Activated T-cell treated with anti-CD3 and anti-CD28 coated beads, Interleukin-2, amount 50 U/mL, for 1 hour (primary cell): Measurements from ENCODE around the gene TMEM131.
"Not testable (repeated sequence)": the region's sequence is repeated elsewhere in the genome, so short reads cannot be mapped to it uniquely, and the experiment has no call there.

Experiments used
- DNase-seq: peaks from one replicate; pipeline ENCODE4 v3.0.0-alpha.2; 2020

Gene TMEM131, protein sequence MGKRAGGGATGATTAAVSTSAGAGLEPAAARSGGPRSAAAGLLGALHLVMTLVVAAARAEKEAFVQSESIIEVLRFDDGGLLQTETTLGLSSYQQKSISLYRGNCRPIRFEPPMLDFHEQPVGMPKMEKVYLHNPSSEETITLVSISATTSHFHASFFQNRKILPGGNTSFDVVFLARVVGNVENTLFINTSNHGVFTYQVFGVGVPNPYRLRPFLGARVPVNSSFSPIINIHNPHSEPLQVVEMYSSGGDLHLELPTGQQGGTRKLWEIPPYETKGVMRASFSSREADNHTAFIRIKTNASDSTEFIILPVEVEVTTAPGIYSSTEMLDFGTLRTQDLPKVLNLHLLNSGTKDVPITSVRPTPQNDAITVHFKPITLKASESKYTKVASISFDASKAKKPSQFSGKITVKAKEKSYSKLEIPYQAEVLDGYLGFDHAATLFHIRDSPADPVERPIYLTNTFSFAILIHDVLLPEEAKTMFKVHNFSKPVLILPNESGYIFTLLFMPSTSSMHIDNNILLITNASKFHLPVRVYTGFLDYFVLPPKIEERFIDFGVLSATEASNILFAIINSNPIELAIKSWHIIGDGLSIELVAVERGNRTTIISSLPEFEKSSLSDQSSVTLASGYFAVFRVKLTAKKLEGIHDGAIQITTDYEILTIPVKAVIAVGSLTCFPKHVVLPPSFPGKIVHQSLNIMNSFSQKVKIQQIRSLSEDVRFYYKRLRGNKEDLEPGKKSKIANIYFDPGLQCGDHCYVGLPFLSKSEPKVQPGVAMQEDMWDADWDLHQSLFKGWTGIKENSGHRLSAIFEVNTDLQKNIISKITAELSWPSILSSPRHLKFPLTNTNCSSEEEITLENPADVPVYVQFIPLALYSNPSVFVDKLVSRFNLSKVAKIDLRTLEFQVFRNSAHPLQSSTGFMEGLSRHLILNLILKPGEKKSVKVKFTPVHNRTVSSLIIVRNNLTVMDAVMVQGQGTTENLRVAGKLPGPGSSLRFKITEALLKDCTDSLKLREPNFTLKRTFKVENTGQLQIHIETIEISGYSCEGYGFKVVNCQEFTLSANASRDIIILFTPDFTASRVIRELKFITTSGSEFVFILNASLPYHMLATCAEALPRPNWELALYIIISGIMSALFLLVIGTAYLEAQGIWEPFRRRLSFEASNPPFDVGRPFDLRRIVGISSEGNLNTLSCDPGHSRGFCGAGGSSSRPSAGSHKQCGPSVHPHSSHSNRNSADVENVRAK (N-terminal part only)

DNA sequence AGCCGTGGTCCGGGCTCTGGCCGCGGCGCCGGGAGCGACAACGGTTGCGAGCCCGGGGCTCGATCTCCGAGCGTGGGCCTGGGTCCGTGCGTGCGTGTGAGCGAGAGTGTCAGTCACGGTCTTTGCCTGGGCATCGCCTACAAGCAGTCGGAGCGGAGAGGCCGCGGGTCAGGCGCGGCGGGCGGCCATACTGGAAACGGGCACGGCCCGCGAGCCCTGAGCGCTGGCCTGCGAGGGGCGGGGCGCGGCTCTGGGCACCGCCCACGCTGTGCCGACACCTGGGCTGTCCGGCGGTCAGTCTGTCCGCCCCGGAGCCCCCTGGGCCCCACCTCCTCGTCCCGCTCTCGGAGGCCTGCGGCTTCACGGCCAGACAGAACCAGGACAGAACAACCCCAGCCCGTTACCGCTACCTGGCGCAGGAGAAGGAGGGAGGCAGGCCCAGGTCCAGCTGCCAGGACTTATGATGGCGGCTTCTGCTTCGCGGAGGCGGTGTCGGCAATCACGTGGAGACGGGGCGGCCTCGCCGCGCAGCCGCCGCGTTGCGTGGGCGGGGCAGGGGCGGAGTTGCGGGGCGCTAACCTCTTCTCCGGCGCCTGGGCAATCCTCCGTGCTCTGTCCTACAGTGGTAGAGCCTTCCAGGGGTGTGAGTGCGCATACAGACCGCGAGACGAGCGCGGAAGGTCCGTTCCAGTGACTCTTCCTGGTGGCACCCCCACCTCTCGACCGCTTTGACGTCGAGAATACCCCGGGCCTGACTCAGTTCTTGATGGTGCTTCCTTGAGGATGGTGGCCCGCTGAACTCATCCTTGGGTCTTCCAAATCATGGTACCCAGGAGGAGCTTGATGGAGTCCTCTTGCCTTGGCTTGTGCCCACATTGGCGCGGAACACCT, at the start of gene TMEM131:
TMEM131 (minus strand) TSS at position 215 of the 891 bp plus-strand sequence. CDS start 286 bp downstream, outside the sequence.
- peak; percentile 98 for DNase-seq

GRCh38 chr2:98044730-98045129, 49.0 kb upstream of the TMEM131 start:
- not testable (repeated sequence) for DNase-seq

GRCh38 chr2:98043101-98043500, 47.4 kb upstream of the TMEM131 start:
- DNase-seq = no peak

- DNase-seq = no peak
Observed at GRCh38 chr2:98040331-98040939, 44.7 kb upstream of the TMEM131 start.

GRCh38 chr2:98039085-98039756, 43.5 kb upstream of the TMEM131 start:
- DNase-seq = no peak

DNA sequence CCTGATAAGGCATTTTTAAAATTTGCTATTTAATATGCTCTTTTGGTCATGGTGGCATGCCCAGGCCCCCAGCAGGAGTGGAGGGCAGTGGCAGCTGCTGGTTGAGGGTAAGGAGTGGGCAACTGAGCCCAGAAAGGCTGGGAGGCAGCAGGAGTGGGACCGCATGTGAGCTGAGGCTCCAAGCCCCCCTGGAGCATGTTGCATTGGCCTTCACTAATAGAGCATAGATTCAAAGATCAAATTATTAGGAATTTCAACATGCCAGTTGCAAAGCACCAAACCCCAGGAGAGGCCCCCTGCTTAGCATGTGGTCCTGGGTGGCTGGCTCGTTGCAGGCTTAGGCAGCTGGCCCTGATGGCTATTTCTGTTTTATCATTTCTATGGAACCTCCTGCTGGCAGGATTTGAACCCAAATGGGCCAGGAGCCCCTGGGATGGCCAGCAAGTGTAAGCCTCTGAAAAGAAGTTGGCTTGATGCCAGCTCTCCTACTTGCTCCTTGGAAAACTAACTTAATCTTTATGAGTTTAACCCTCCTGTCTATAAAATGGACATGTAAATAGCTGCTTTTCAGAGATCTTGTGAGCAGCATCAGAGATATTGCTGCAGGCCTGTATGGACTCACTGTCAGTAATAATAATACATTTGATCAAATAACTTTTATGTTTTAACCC, 42.1 kb upstream of the TMEM131 start:
- no peak for DNase-seq

GRCh38 chr2:98037206-98037605, 41.5 kb upstream of the TMEM131 start:
- DNase-seq = no peak

DNA sequence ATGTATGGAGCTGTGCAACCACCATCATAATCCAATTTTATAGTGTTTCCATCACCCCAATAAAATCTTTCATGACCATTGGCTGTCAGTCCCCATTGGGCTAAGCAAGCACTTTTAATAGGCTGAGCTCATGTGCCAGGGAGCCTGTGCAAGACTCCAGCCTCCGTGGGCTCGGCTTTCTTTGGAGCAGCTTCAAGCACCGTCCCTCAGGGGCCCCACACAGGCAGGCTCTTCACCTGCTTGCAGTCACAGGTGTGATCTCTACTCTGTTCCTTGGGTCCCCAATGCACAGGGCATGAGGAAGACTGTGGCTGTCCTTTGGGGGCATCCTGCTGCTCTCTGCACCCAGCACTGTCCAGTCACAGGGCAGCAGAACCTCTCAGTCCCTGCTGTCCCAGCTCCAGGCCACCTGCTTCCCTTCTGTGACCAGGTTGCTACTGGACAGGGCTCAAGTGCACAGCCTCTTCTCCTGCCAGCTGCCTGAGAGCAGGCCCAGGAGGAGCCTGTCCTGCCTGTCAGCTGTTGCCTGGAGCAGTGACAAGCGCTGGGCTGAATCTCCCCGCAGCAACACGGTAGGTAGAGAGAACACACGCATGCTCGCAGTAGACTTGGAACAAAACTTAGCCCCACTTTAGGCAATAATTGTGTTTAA, 40.7 kb upstream of the TMEM131 start:
- no peak for DNase-seq

DNA sequence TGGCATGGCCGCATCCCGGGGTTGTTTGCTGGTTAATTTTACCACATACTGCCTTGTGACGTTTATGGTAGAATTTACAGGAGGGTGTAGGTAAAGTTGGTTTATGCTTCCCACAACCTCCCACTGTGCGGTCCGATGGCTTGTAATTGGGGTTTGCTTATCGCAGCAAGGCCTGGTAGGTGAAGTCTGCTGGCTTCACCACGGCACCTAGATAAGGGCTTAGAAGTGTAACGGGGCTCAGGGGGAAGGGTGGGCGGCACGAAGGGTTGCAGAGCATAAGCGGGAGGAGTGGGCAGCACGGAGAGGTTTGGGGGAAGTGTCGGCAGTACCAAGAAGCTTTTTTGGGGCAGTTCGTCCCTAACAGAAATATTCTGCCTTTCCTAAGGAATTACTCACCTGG, 39.0 kb upstream of the TMEM131 start:
- no peak for DNase-seq

GRCh38 chr2:98032086-98032485, 36.3 kb upstream of the TMEM131 start:
- no peak for DNase-seq

- no peak for DNase-seq
Observed at GRCh38 chr2:98029718-98030222, 34.0 kb upstream of the TMEM131 start.

DNA sequence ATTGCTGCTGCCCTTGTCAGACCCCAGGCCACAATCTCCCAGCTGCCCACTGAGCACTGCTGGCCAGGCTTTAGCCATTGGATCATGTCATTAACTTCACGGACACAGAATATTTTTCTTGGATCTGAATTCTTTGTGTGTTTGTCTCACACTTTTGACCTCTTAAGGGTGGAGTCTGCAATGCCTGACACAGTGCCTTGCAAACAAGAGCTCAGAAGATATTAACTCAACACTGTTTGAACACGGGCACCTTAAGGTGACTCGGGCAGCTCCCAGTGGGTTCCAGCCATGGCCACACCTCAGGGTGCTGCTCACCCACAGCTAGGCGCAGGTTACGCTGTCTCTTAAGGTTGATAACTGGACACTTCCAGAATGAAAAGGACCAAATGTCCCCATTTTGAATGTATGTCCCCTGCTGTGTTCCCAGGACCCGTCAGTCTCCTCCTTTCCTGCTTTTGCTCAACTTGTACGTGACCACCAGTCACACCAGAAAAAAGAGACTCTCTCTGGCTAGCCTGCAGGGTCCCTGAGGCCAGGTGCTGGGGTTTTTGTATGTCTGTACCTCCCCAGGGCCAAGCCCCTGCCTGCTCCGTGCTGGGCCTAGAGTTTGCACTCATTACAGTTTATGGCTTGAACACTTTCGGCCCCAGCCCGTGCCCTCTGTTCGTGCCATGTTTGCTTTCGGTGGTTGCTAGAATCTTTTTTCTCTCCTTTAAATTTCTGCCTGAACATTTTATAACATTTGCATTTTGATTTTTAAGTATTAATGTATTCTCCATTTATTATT, 33.4 kb upstream of the TMEM131 start:
- DNase-seq = no peak

GRCh38 chr2:98028101-98028561, 32.4 kb upstream of the TMEM131 start:
- no peak for DNase-seq

DNA sequence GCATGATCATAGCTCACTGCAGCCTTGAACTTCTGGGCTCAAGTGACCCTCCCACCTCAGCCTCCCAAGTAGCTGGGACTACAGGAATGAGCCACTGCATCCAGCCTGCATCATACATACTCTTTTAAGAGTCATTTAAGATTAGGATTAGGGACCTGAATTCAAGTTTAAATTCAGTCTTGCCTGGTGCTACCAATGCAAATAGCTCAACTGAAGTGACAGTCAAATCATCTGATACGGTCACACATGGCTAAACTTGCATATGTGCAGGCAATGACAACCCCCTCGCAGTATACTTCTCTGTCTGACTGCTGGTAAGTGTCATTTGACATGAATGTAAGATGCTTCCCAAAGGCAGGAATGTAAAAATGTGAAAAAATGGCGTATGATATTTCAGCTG, 31.8 kb upstream of the TMEM131 start:
- no peak for DNase-seq

- DNase-seq = no peak
Observed at GRCh38 chr2:98026927-98027522, 31.3 kb upstream of the TMEM131 start.

GRCh38 chr2:98026292-98026691, 30.5 kb upstream of the TMEM131 start:
- no peak for DNase-seq

- no peak for DNase-seq
Observed at GRCh38 chr2:98025481-98026037, 29.8 kb upstream of the TMEM131 start.

- not testable (repeated sequence) for DNase-seq
Observed at GRCh38 chr2:98022067-98022466, 26.3 kb upstream of the TMEM131 start.
